H1 (cell line): ENCODE measurements around the gene MFNG.

Experiments used
- ASH2L ChIP-seq: fragments of 200-600, 300-600 bp; sonication (generic); IDR thresholded peaks from one replicate; pipeline ENCODE4 v1.7.1; 2017; ENCODE audit warnings: low read length
- BACH1 ChIP-seq: IDR thresholded peaks from 2 replicates; pipeline ENCODE4 v1.6.1; 2012; ENCODE audit warnings: low read length, improper control_type of control experiment
- CTBP2 ChIP-seq: IDR thresholded peaks from 2 replicates; pipeline ENCODE4 v1.7.0; 2011; ENCODE audit warnings: borderline replicate concordance, mild to moderate bottlenecking, moderate library complexity, mixed read lengths, low read length; ENCODE audit not compliant: insufficient read depth, insufficient read length
- CTCF ChIP-seq, 3 experiments: IDR thresholded peaks; 1 replicate in 2 of 3; 2 replicates in 1 of 3; pipeline versions ENCODE4 v1.5.1 to v1.6.1; 2011; ENCODE audit warnings: low read length in 3 of 3, mild to moderate bottlenecking in 3 of 3, inconsistent platforms in 2 of 3, low read depth in 1 of 3, moderate library complexity in 1 of 3; ENCODE audit not compliant: insufficient read depth in 1 of 3; ENCODE audit errors: control extremely low read depth in 1 of 3
- JUND ChIP-seq: IDR thresholded peaks from 2 replicates; pipeline ENCODE4 v1.6.1; 2011; ENCODE audit warnings: mild to moderate bottlenecking, improper control_type of control experiment, low read length
- KDM1A ChIP-seq: fragments of 200-600, 300-600 bp; sonication (generic); IDR thresholded peaks from 2 replicates; pipeline ENCODE4 v1.7.1; 2016; ENCODE audit warnings: mild to moderate bottlenecking, low read length, borderline replicate concordance
- POLR2A ChIP-seq, 2 experiments: IDR thresholded peaks; 1 replicate in 1 of 2; 2 replicates in 1 of 2; pipeline ENCODE4 v1.6.1; 2011; ENCODE audit warnings: low read depth in 2 of 2, low read length in 2 of 2, mild to moderate bottlenecking in 2 of 2; ENCODE audit errors: control extremely low read depth in 1 of 2
- RAD21 ChIP-seq, 2 experiments: IDR thresholded peaks in 1 of 2; conservative IDR thresholded peaks in 1 of 2; 2 replicates each; pipeline ENCODE4 v1.6.1; 2011; ENCODE audit warnings: low read depth in 2 of 2, low read length in 2 of 2, improper control_type of control experiment in 1 of 2, inconsistent platforms in 1 of 2, mild to moderate bottlenecking in 1 of 2, moderate library complexity in 1 of 2
- RBBP5 ChIP-seq: IDR thresholded peaks from 2 replicates; pipeline ENCODE4 v1.7.1; 2012; ENCODE audit warnings: low read depth, mild to moderate bottlenecking, inconsistent platforms, low read length, moderate library complexity, borderline replicate concordance
- ZNF274 ChIP-seq: IDR thresholded peaks from 2 replicates; pipeline ENCODE4 v1.7.0; 2012; ENCODE audit warnings: low read length, borderline replicate concordance; ENCODE audit errors: extremely low read depth
- TF ChIP-seq, protein P1 (sequence below): IDR thresholded peaks from 2 replicates; pipeline ENCODE4 v1.6.1; 2011; ENCODE audit warnings: low read depth, mild to moderate bottlenecking, low read length; ENCODE audit not compliant: insufficient read depth
- TF ChIP-seq, protein P2 (sequence below): IDR thresholded peaks from 2 replicates; pipeline ENCODE4 v1.6.1; 2011; ENCODE audit warnings: low read length, improper control_type of control experiment

DNA sequence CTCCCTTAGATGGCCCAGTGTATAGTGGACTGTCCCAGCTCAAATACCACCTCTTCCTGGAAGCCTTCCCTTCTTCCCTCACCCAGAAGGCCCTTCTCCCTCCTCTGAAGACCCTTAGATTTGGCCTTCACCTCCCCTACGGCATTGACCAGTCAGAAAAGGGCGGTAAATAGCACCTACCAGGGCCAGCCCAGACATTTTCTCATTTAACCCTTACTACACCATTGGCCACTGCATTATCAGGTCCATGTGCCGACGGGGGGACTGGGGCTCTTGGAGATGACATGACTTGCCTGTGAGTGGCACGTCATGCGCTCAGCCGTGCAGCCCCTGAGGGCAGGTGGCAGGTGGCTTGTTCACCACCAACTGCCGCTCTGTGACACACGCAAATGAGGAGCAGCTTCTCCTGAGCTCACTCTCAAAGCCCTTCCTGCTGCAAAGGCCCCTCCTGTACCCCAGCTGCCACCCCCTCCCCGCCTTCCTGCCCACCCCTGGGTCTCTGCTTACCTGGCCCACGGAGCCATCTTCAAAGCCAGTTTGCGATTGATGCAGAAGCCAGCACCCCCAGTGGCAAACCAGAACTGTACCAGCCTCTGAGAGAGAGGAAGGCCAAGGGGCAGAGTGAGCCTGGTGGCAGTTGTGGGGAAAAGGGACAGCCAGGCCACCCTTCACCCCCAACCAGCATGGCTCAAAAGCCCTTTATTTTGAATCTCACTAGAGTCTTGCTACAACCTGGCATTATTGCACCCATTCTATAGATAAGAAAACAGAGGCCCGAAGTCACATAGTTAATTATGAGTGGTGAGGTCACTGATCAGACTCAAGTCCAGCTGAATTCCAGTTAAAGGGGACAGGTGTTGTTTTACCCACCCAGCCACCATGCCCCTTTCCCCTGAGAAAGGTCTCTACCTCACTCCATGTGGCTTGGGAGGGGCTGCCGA, 9.5 kb downstream of the MFNG start:
- TF ChIP-seq CTCF (IDR thresholded peaks at IDR 0.05; ENCODE audit: control extremely low read depth in 1 of 3, insufficient read depth in 1 of 3, low read depth in 1 of 3, low read length in 3 of 3) = no peak
- TF ChIP-seq, protein P1, sequence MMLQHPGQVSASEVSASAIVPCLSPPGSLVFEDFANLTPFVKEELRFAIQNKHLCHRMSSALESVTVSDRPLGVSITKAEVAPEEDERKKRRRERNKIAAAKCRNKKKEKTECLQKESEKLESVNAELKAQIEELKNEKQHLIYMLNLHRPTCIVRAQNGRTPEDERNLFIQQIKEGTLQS = no peak
- no peak for TF ChIP-seq JUND
- no peak for TF ChIP-seq BACH1
- TF ChIP-seq ASH2L = no peak
- no peak for TF ChIP-seq CTBP2
- TF ChIP-seq, protein P2, sequence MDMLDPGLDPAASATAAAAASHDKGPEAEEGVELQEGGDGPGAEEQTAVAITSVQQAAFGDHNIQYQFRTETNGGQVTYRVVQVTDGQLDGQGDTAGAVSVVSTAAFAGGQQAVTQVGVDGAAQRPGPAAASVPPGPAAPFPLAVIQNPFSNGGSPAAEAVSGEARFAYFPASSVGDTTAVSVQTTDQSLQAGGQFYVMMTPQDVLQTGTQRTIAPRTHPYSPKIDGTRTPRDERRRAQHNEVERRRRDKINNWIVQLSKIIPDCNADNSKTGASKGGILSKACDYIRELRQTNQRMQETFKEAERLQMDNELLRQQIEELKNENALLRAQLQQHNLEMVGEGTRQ = no peak
- no peak for TF ChIP-seq RBBP5
- TF ChIP-seq RAD21 (IDR thresholded peaks at IDR 0.05 in 1 of 2, conservative IDR thresholded peaks at IDR 0.05 in 1 of 2; ENCODE audit: low read depth in 2 of 2, low read length in 2 of 2) = no peak
- TF ChIP-seq KDM1A = 0 out of 2 replicates have a peak, but pooled peaks have one; percentile 34
- no peak for TF ChIP-seq ZNF274
- TF ChIP-seq POLR2A (IDR thresholded peaks at IDR 0.05; ENCODE audit: control extremely low read depth in 1 of 2, low read depth in 2 of 2, low read length in 2 of 2) = no peak
